Breast epithelium (tissue), 3 donors: ENCODE measurements around the gene CAMK4.

Experiments used
- POLR2A ChIP-seq: fragments of 450-650 bp; IDR thresholded peaks from one replicate; pipeline ENCODE4 v1.6.1; 2016; ENCODE audit warnings: antibody characterized with exemption, mild to moderate bottlenecking, moderate library complexity
- TF ChIP-seq, protein P1 (sequence below), 3 donors: fragments of 450-650 bp; IDR thresholded peaks; one replicate each; pipeline ENCODE4 v1.5.1; 2016 to 2017; ENCODE audit warnings: antibody characterized with exemption in 3 of 3, mild to moderate bottlenecking in 3 of 3, moderate library complexity in 3 of 3

DNA sequence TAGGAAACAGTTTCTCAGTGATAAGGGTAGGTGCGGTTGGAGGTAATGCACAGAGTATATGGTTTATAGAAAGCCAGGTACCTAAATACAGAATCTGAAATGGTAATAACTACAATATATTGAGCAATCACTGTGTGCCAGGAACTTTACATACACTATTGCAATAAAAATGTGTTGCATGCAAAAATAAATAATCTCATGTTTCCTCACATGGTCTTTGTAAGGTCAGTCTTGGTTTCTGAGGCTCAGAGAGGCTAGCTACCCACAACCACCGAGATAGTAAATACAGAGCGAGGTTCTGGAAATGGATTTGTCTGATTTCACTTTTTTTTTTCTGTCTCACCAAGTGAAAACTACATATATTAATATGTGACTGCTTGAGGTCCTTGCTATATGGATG, 128.9 kb downstream of the CAMK4 start:
- TF ChIP-seq, protein P1, sequence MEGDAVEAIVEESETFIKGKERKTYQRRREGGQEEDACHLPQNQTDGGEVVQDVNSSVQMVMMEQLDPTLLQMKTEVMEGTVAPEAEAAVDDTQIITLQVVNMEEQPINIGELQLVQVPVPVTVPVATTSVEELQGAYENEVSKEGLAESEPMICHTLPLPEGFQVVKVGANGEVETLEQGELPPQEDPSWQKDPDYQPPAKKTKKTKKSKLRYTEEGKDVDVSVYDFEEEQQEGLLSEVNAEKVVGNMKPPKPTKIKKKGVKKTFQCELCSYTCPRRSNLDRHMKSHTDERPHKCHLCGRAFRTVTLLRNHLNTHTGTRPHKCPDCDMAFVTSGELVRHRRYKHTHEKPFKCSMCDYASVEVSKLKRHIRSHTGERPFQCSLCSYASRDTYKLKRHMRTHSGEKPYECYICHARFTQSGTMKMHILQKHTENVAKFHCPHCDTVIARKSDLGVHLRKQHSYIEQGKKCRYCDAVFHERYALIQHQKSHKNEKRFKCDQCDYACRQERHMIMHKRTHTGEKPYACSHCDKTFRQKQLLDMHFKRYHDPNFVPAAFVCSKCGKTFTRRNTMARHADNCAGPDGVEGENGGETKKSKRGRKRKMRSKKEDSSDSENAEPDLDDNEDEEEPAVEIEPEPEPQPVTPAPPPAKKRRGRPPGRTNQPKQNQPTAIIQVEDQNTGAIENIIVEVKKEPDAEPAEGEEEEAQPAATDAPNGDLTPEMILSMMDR (IDR thresholded peaks at IDR 0.05), result no peak
- TF ChIP-seq POLR2A, result no peak
